ENCODE data around the gene KCNJ8.

DNA sequence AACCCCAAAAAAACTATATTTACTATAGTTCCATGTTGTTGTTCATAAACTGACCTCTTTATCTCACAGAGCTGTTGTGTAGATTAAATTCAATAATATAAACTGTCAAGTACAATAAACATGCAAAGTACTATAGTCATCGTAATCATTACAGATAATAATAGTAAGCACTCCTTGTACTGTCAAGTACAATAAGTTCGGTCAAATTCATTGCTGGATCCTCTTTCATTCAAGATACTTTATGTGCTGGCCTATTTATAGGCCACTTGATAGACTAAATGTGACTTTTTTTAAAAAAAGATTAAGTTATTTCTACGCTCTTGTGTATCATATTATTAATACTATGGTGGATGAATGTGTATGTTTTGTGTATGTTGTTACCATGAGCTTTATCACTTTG is 39.2 kb upstream of the KCNJ8 start:
- TF ChIP-seq POLR2AphosphoS5 (IDR thresholded peaks at IDR 0.05; ENCODE audit: low read depth, low read length) (no peak), CTCF (IDR thresholded peaks at IDR 0.05) (no peak), REST (IDR thresholded peaks at IDR 0.05; ENCODE audit: insufficient read depth in 1 of 2, low read depth in 2 of 2, low read length in 1 of 2) (no peak), SIN3A (IDR thresholded peaks at IDR 0.05; ENCODE audit: borderline replicate concordance, insufficient read depth, low read depth, low read length) (no peak), TCF7L2 (IDR thresholded peaks at IDR 0.05; ENCODE audit: low read depth, low read length) (no peak)
